GM12878 (cell line): ENCODE measurements around the gene UBE3D. TPM values are rescaled to one million over a fixed set of nuclear protein-coding genes. Genes with fewer than 3 reads are reported as not detected.

Source experiments
- BACH1 ChIP-seq: fragments of 450-650 bp; IDR thresholded peaks from 2 replicates; pipeline ENCODE4 v1.6.1; 2017; ENCODE audit warnings: mild to moderate bottlenecking, borderline replicate concordance
- CEBPB ChIP-seq, 2 experiments: fragments of 150-350 bp in 1 of 2; IDR thresholded peaks; 2 replicates each; pipeline ENCODE4 v1.6.1; 2012 to 2014; ENCODE audit warnings: low read depth in 2 of 2, low read length in 2 of 2, borderline replicate concordance in 1 of 2, inconsistent platforms in 1 of 2
- CHD1 ChIP-seq: IDR thresholded peaks from 2 replicates; pipeline ENCODE4 v1.6.1; 2012; ENCODE audit warnings: low read depth, low read length, improper control_type of control experiment
- CHD4 ChIP-seq: fragments of 200-600 bp; sonication (generic); IDR thresholded peaks from 2 replicates; pipeline ENCODE4 v1.6.1; 2016; ENCODE audit warnings: mild to moderate bottlenecking
- EP300 ChIP-seq, 2 experiments: fragments of 150-350 bp in 1 of 2; IDR thresholded peaks; 2 replicates each; pipeline ENCODE4 v1.6.1; 2011 to 2012; ENCODE audit warnings: low read depth in 2 of 2, low read length in 2 of 2, borderline replicate concordance in 1 of 2, improper control_type of control experiment in 1 of 2, inconsistent platforms in 1 of 2; ENCODE audit not compliant: control insufficient read depth in 1 of 2
- HCFC1 ChIP-seq: fragments of 150-350 bp; IDR thresholded peaks from 2 replicates; pipeline ENCODE4 v1.6.1; 2014; ENCODE audit warnings: low read length
- KLF5 ChIP-seq: fragments of 450-650 bp; IDR thresholded peaks from 2 replicates; pipeline ENCODE4 v1.6.1; 2014; ENCODE audit warnings: mild to moderate bottlenecking; ENCODE audit not compliant: partially characterized antibody
- LARP7 ChIP-seq: fragments of 450-650 bp; IDR thresholded peaks from 2 replicates; pipeline ENCODE4 v1.6.1; 2017; ENCODE audit warnings: mild to moderate bottlenecking
- MXI1 ChIP-seq: fragments of 150-350 bp; IDR thresholded peaks from 2 replicates; pipeline ENCODE4 v1.6.1; 2011; ENCODE audit warnings: low read depth, mild to moderate bottlenecking, inconsistent platforms, low read length, improper control_type of control experiment
- NFXL1 ChIP-seq: fragments of 450-650 bp; IDR thresholded peaks from 2 replicates; pipeline ENCODE4 v1.6.1; 2017; ENCODE audit warnings: antibody characterized with exemption, mild to moderate bottlenecking, borderline replicate concordance
- POU2F2 ChIP-seq: IDR thresholded peaks from 3 replicates; pipeline ENCODE4 v1.6.1; 2011; ENCODE audit warnings: low read depth, mild to moderate bottlenecking, low read length, borderline replicate concordance
- RUNX3 ChIP-seq: IDR thresholded peaks from 2 replicates; pipeline ENCODE4 v1.6.1; 2012; ENCODE audit warnings: low read length, inconsistent platforms
- SIN3A ChIP-seq: IDR thresholded peaks from 2 replicates; pipeline ENCODE4 v1.6.1; 2012; ENCODE audit warnings: low read depth, low read length, improper control_type of control experiment
- SMAD1 ChIP-seq: fragments of 450-650 bp; IDR thresholded peaks from 2 replicates; pipeline ENCODE4 v1.6.1; 2018; ENCODE audit warnings: mild to moderate bottlenecking, low read depth; ENCODE audit not compliant: partially characterized antibody
- STAT3 ChIP-seq: IDR thresholded peaks from 2 replicates; pipeline ENCODE4 v1.6.1; 2011; ENCODE audit warnings: low read depth, low read length, improper control_type of control experiment
- SUPT20H ChIP-seq: IDR thresholded peaks from 2 replicates; pipeline ENCODE4 v1.6.1; 2011; ENCODE audit warnings: low read depth, mild to moderate bottlenecking, low read length, moderate library complexity, borderline replicate concordance; ENCODE audit not compliant: control insufficient read depth
- TCF12 ChIP-seq: IDR thresholded peaks from 2 replicates; pipeline ENCODE4 v1.6.1; 2011; ENCODE audit warnings: low read depth, mild to moderate bottlenecking, low read length
- YBX1 ChIP-seq: fragments of 450-650 bp; IDR thresholded peaks from 2 replicates; pipeline ENCODE4 v1.6.1; 2016; ENCODE audit warnings: antibody characterized with exemption
- ZNF384 ChIP-seq: IDR thresholded peaks from 2 replicates; pipeline ENCODE4 v1.6.1; 2012; ENCODE audit warnings: low read depth, mild to moderate bottlenecking, low read length, improper control_type of control experiment, borderline replicate concordance
- ZNF622 ChIP-seq: fragments of 450-650 bp; IDR thresholded peaks from 2 replicates; pipeline ENCODE4 v1.6.1; 2017; ENCODE audit warnings: mild to moderate bottlenecking, inconsistent platforms
- polyA plus RNA-seq, 11 experiments: library from polyadenylated mRNA; depleted of rRNA in 4 of 11; unstranded in 6 of 11; stranded (reverse) in 5 of 11; fragments of >200 nt; fragmentation: Nextera tagmentation in 4 of 11; fragmentation: Illumina TruSeq in 1 of 11; extraction: Ambion mirVana in 4 of 11; extraction: Trizol in 1 of 11; gene quantifications; 1 replicate in 1 of 11; 2 replicates in 10 of 11; pipeline versions ENCODE4 v1.2.1 to v1.2.3, GENCODE V29; 2011 to 2016; ENCODE audit warnings: inconsistent platforms in 2 of 11, missing spikeins in 2 of 11, low read depth in 1 of 11
- total RNA-seq, 4 experiments: library from RNA; depleted of rRNA in 3 of 4; stranded (reverse); fragments of >200 nt in 3 of 4; fragmentation: Illumina TruSeq in 1 of 4; extraction: Trizol in 1 of 4; gene quantifications; 2 replicates each; pipeline versions ENCODE4 v1.2.1 to v1.2.3, GENCODE V29; 2013 to 2021
- TF ChIP-seq, protein P1 (sequence below): fragments of 450-650 bp; IDR thresholded peaks from 2 replicates; pipeline ENCODE4 v1.6.1; 2017; ENCODE audit warnings: mild to moderate bottlenecking, low read depth, inconsistent platforms; ENCODE audit not compliant: poor library complexity, severe bottlenecking
- TF ChIP-seq, protein P2 (sequence below): IDR thresholded peaks from 2 replicates; pipeline ENCODE4 v1.6.1; 2012; ENCODE audit warnings: low read depth, low read length, improper control_type of control experiment
- TF ChIP-seq, protein P3 (sequence below): IDR thresholded peaks from 2 replicates; pipeline ENCODE4 v1.6.1; 2012; ENCODE audit warnings: low read length, inconsistent platforms
- TF ChIP-seq, protein P4 (sequence below): fragments of 450-650 bp; IDR thresholded peaks from 2 replicates; pipeline ENCODE4 v1.6.1; 2017; ENCODE audit warnings: antibody characterized with exemption, mild to moderate bottlenecking, moderate library complexity

The UBE3D gene
- total and polyA plus RNA-seq, 10 of the 15 experiments (the other 5 are each of a cell fraction or from before 2014, with no cell fraction given): 4.3 to 9.0 (median 7.5) TPM

DNA sequence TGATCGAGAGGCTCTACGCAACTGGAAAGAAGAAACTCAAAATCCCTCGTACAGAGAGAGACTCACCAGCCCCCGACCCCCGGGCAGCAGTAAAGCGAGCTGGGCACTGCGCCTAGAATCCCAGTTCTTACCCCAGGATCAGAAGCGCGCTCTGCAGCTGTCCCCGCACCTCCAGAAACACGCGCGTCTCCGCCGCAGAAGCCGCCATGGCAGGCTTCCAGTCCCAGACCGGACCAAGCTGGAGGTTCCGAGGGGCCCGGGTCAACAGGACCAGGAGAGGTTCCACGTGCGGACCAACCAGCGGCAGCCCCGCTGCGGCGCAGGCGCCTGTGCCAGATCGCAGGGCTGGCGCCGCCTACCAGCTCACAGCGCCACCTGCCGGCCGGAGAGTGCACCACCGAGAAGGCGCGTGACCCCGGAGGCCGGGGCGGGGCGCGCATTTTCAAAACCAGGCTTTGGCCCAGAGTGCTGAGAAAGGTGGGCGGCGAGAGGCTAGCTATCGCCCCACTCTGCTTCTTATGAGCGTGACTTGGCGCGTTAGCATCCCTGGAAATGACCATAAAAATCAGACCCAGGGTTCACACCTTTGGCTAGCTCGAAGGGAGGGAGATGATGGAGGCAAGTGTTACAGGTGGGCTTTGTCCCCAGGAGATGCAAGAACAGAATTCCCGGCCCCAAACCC is at the start of gene UBE3D (continued):
- TF ChIP-seq, protein P1, sequence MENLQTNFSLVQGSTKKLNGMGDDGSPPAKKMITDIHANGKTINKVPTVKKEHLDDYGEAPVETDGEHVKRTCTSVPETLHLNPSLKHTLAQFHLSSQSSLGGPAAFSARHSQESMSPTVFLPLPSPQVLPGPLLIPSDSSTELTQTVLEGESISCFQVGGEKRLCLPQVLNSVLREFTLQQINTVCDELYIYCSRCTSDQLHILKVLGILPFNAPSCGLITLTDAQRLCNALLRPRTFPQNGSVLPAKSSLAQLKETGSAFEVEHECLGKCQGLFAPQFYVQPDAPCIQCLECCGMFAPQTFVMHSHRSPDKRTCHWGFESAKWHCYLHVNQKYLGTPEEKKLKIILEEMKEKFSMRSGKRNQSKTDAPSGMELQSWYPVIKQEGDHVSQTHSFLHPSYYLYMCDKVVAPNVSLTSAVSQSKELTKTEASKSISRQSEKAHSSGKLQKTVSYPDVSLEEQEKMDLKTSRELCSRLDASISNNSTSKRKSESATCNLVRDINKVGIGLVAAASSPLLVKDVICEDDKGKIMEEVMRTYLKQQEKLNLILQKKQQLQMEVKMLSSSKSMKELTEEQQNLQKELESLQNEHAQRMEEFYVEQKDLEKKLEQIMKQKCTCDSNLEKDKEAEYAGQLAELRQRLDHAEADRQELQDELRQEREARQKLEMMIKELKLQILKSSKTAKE: no peak
- no peak for TF ChIP-seq NFXL1
- TF ChIP-seq YBX1: no peak
- TF ChIP-seq KLF5: peak; percentile 38
- 0 out of 2 replicates have a peak, but pooled peaks have one; percentile 20 for TF ChIP-seq BACH1
- TF ChIP-seq, protein P2, sequence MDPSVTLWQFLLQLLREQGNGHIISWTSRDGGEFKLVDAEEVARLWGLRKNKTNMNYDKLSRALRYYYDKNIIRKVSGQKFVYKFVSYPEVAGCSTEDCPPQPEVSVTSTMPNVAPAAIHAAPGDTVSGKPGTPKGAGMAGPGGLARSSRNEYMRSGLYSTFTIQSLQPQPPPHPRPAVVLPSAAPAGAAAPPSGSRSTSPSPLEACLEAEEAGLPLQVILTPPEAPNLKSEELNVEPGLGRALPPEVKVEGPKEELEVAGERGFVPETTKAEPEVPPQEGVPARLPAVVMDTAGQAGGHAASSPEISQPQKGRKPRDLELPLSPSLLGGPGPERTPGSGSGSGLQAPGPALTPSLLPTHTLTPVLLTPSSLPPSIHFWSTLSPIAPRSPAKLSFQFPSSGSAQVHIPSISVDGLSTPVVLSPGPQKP: no peak
- peak; percentile 94 for TF ChIP-seq MXI1
- 0 out of 2 replicates have a peak, but pooled peaks have one; percentile 23 for TF ChIP-seq LARP7
- TF ChIP-seq, protein P3, sequence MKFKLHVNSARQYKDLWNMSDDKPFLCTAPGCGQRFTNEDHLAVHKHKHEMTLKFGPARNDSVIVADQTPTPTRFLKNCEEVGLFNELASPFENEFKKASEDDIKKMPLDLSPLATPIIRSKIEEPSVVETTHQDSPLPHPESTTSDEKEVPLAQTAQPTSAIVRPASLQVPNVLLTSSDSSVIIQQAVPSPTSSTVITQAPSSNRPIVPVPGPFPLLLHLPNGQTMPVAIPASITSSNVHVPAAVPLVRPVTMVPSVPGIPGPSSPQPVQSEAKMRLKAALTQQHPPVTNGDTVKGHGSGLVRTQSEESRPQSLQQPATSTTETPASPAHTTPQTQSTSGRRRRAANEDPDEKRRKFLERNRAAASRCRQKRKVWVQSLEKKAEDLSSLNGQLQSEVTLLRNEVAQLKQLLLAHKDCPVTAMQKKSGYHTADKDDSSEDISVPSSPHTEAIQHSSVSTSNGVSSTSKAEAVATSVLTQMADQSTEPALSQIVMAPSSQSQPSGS: no peak
- peak; percentile 50; the same call in 1 of the 3 replicates for TF ChIP-seq POU2F2
- no peak for TF ChIP-seq STAT3
- TF ChIP-seq EP300 (IDR thresholded peaks at IDR 0.05; ENCODE audit: borderline replicate concordance in 1 of 2, control insufficient read depth in 1 of 2, low read depth in 2 of 2, low read length in 2 of 2): no peak; a peak in 1 of 4 replicates
- no peak for TF ChIP-seq CHD4
- 0 out of 2 replicates have a peak, but pooled peaks have one; percentile 2 for TF ChIP-seq TCF12
- TF ChIP-seq CHD1: no peak
- no peak for TF ChIP-seq SUPT20H
- no peak for TF ChIP-seq SMAD1
- no peak for TF ChIP-seq CEBPB (IDR thresholded peaks at IDR 0.05; ENCODE audit: borderline replicate concordance in 1 of 2, low read depth in 2 of 2, low read length in 2 of 2)
- 0 out of 2 replicates have a peak, but pooled peaks have one; percentile 23 for TF ChIP-seq RUNX3
- TF ChIP-seq, protein P4, sequence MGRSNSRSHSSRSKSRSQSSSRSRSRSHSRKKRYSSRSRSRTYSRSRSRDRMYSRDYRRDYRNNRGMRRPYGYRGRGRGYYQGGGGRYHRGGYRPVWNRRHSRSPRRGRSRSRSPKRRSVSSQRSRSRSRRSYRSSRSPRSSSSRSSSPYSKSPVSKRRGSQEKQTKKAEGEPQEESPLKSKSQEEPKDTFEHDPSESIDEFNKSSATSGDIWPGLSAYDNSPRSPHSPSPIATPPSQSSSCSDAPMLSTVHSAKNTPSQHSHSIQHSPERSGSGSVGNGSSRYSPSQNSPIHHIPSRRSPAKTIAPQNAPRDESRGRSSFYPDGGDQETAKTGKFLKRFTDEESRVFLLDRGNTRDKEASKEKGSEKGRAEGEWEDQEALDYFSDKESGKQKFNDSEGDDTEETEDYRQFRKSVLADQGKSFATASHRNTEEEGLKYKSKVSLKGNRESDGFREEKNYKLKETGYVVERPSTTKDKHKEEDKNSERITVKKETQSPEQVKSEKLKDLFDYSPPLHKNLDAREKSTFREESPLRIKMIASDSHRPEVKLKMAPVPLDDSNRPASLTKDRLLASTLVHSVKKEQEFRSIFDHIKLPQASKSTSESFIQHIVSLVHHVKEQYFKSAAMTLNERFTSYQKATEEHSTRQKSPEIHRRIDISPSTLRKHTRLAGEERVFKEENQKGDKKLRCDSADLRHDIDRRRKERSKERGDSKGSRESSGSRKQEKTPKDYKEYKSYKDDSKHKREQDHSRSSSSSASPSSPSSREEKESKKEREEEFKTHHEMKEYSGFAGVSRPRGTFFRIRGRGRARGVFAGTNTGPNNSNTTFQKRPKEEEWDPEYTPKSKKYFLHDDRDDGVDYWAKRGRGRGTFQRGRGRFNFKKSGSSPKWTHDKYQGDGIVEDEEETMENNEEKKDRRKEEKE: no peak
- TF ChIP-seq HCFC1: no peak
- peak; percentile 95 for TF ChIP-seq SIN3A
- TF ChIP-seq ZNF622: no peak
- TF ChIP-seq ZNF384: no peak
